HEK293 (cell line): ENCODE data around the gene TLCD3B.

ENCODE experiments used
- BCL11B ChIP-seq: fragments of 450-650 bp; formaldehyde crosslinking; IDR thresholded peaks from 2 replicates; pipeline ENCODE4 v1.5.1; 2016; ENCODE audit warnings: low read depth, missing biosample characterization, missing genetic modification characterization
- GLIS2 ChIP-seq: fragments of 450-650 bp; formaldehyde crosslinking; IDR thresholded peaks from 2 replicates; pipeline ENCODE4 v1.5.1; 2016; ENCODE audit warnings: missing biosample characterization, missing genetic modification characterization
- KLF10 ChIP-seq: fragments of 450-650 bp; IDR thresholded peaks from 2 replicates; pipeline ENCODE4 v1.5.1; 2018; ENCODE audit warnings: missing biosample characterization, mild to moderate bottlenecking, missing genetic modification characterization
- KLF8 ChIP-seq: fragments of 450-650 bp; formaldehyde crosslinking; IDR thresholded peaks from 2 replicates; pipeline ENCODE4 v1.5.1; 2016; ENCODE audit warnings: missing biosample characterization, missing genetic modification characterization
- KLF9 ChIP-seq: fragments of 450-650 bp; formaldehyde crosslinking; IDR thresholded peaks from 2 replicates; pipeline ENCODE4 v1.5.1; 2016; ENCODE audit warnings: missing biosample characterization, missing genetic modification characterization, low read depth
- OVOL3 ChIP-seq: fragments of 450-650 bp; formaldehyde crosslinking; IDR thresholded peaks from 2 replicates; pipeline ENCODE4 v1.5.1; 2016; ENCODE audit warnings: missing biosample characterization, missing genetic modification characterization
- SALL2 ChIP-seq: fragments of 450-650 bp; formaldehyde crosslinking; IDR thresholded peaks from 2 replicates; pipeline ENCODE4 v1.5.0; 2017; ENCODE audit warnings: missing biosample characterization, mild to moderate bottlenecking, missing genetic modification characterization, borderline replicate concordance
- SP2 ChIP-seq: fragments of 450-650 bp; formaldehyde crosslinking; IDR thresholded peaks from 2 replicates; pipeline ENCODE4 v1.5.1; 2016; ENCODE audit warnings: missing biosample characterization, missing genetic modification characterization
- ZBTB7A ChIP-seq: fragments of 450-650 bp; formaldehyde crosslinking; IDR thresholded peaks from 2 replicates; pipeline ENCODE4 v1.5.1; 2016; ENCODE audit warnings: low read depth, missing biosample characterization, missing genetic modification characterization
- ZNF133 ChIP-seq: fragments of 450-650 bp; formaldehyde crosslinking; IDR thresholded peaks from 2 replicates; pipeline ENCODE4 v1.5.1; 2016; ENCODE audit warnings: missing biosample characterization, missing genetic modification characterization
- ZNF266 ChIP-seq: fragments of 450-650 bp; formaldehyde crosslinking; IDR thresholded peaks from 2 replicates; pipeline ENCODE4 v1.5.1; 2016; ENCODE audit warnings: missing biosample characterization, missing genetic modification characterization, low read depth
- ZNF366 ChIP-seq: fragments of 450-650 bp; formaldehyde crosslinking; conservative IDR thresholded peaks from 2 replicates; pipeline ENCODE4 v1.5.1; 2016; ENCODE audit warnings: missing biosample characterization, missing genetic modification characterization
- ZNF48 ChIP-seq: fragments of 450-650 bp; formaldehyde crosslinking; IDR thresholded peaks from 2 replicates; pipeline ENCODE4 v1.5.1; 2016; ENCODE audit warnings: missing biosample characterization, missing genetic modification characterization
- ZNF501 ChIP-seq: fragments of 450-650 bp; formaldehyde crosslinking; IDR thresholded peaks from 2 replicates; pipeline ENCODE4 v1.5.1; 2016; ENCODE audit warnings: missing biosample characterization, missing genetic modification characterization
- ZNF521 ChIP-seq: fragments of 450-650 bp; formaldehyde crosslinking; IDR thresholded peaks from 2 replicates; pipeline ENCODE4 v1.5.1; 2017; ENCODE audit warnings: missing biosample characterization, mild to moderate bottlenecking, missing genetic modification characterization
- ZNF548 ChIP-seq: fragments of 450-650 bp; formaldehyde crosslinking; IDR thresholded peaks from 2 replicates; pipeline ENCODE4 v1.5.1; 2016; ENCODE audit warnings: missing biosample characterization, missing genetic modification characterization
- ZNF561 ChIP-seq: fragments of 450-650 bp; IDR thresholded peaks from 2 replicates; pipeline ENCODE4 v1.5.1; 2018; ENCODE audit warnings: missing biosample characterization, missing genetic modification characterization, borderline replicate concordance
- ZNF843 ChIP-seq: fragments of 450-650 bp; formaldehyde crosslinking; IDR thresholded peaks from 2 replicates; pipeline ENCODE4 v1.5.1; 2016; ENCODE audit warnings: missing biosample characterization, missing genetic modification characterization
- TF ChIP-seq, protein P1 (sequence below): fragments of 450-650 bp; formaldehyde crosslinking; IDR thresholded peaks from 2 replicates; pipeline ENCODE4 v1.5.1; 2016; ENCODE audit warnings: missing biosample characterization, missing genetic modification characterization
- TF ChIP-seq, protein P2 (sequence below): fragments of 450-650 bp; IDR thresholded peaks from 2 replicates; pipeline ENCODE4 v1.5.1; 2018; ENCODE audit warnings: missing biosample characterization, missing genetic modification characterization
- TF ChIP-seq, protein P3 (sequence below): fragments of 450-650 bp; formaldehyde crosslinking; IDR thresholded peaks from 2 replicates; pipeline ENCODE4 v1.5.1; 2016; ENCODE audit warnings: missing biosample characterization, missing genetic modification characterization
- TF ChIP-seq, protein P4 (sequence below): fragments of 450-650 bp; formaldehyde crosslinking; IDR thresholded peaks from 2 replicates; pipeline ENCODE4 v1.5.1; 2016; ENCODE audit warnings: missing biosample characterization, missing genetic modification characterization
- TF ChIP-seq, protein P5 (sequence below): fragments of 450-650 bp; formaldehyde crosslinking; IDR thresholded peaks from 2 replicates; pipeline ENCODE4 v1.5.1; 2016; ENCODE audit warnings: missing biosample characterization, missing genetic modification characterization
- TF ChIP-seq, protein P6 (sequence below): fragments of 450-650 bp; formaldehyde crosslinking; IDR thresholded peaks from 2 replicates; pipeline ENCODE4 v1.5.1; 2016; ENCODE audit warnings: missing biosample characterization, missing genetic modification characterization
- TF ChIP-seq, protein P7 (sequence below): fragments of 450-650 bp; formaldehyde crosslinking; IDR thresholded peaks from 2 replicates; pipeline ENCODE4 v1.5.1; 2016; ENCODE audit warnings: missing biosample characterization, missing genetic modification characterization, low read depth

TLCD3B gene

DNA sequence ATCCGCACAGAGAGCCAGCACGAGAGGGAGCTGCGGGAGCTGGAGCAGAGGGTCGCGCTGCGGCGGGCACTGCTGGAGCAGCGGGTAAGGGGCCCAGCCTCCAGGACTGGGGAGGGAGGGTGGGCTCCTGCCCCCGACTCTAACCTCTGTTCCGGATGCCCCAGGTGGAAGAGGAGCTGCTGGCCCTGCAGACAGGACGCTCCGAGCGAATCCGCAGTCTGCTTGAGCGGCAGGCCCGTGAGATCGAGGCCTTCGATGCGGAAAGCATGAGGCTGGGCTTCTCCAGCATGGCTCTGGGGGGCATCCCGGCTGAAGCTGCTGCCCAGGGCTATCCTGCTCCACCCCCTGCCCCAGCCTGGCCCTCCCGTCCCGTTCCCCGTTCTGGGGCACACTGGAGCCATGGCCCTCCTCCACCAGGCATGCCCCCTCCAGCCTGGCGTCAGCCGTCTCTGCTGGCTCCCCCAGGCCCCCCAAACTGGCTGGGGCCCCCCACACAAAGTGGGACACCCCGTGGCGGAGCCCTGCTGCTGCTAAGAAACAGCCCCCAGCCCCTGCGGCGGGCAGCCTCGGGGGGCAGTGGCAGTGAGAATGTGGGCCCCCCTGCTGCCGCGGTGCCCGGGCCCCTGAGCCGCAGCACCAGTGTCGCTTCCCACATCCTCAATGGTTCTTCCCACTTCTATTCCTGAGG lies 40.0 kb downstream of the TLCD3B start (continued):
- TF ChIP-seq, protein P1, sequence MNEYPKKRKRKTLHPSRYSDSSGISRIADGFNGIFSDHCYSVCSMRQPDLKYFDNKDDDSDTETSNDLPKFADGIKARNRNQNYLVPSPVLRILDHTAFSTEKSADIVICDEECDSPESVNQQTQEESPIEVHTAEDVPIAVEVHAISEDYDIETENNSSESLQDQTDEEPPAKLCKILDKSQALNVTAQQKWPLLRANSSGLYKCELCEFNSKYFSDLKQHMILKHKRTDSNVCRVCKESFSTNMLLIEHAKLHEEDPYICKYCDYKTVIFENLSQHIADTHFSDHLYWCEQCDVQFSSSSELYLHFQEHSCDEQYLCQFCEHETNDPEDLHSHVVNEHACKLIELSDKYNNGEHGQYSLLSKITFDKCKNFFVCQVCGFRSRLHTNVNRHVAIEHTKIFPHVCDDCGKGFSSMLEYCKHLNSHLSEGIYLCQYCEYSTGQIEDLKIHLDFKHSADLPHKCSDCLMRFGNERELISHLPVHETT (tag by site-specific recombination): no peak
- TF ChIP-seq SALL2: no peak
- TF ChIP-seq ZNF133 (tag by site-specific recombination): no peak
- TF ChIP-seq, protein P2, sequence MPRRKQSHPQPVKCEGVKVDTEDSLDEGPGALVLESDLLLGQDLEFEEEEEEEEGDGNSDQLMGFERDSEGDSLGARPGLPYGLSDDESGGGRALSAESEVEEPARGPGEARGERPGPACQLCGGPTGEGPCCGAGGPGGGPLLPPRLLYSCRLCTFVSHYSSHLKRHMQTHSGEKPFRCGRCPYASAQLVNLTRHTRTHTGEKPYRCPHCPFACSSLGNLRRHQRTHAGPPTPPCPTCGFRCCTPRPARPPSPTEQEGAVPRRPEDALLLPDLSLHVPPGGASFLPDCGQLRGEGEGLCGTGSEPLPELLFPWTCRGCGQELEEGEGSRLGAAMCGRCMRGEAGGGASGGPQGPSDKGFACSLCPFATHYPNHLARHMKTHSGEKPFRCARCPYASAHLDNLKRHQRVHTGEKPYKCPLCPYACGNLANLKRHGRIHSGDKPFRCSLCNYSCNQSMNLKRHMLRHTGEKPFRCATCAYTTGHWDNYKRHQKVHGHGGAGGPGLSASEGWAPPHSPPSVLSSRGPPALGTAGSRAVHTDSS (tag by site-specific recombination): no peak
- TF ChIP-seq, protein P3, sequence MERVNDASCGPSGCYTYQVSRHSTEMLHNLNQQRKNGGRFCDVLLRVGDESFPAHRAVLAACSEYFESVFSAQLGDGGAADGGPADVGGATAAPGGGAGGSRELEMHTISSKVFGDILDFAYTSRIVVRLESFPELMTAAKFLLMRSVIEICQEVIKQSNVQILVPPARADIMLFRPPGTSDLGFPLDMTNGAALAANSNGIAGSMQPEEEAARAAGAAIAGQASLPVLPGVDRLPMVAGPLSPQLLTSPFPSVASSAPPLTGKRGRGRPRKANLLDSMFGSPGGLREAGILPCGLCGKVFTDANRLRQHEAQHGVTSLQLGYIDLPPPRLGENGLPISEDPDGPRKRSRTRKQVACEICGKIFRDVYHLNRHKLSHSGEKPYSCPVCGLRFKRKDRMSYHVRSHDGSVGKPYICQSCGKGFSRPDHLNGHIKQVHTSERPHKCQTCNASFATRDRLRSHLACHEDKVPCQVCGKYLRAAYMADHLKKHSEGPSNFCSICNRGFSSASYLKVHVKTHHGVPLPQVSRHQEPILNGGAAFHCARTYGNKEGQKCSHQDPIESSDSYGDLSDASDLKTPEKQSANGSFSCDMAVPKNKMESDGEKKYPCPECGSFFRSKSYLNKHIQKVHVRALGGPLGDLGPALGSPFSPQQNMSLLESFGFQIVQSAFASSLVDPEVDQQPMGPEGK: peak; percentile 49; the same call in 1 of the 2 replicates
- TF ChIP-seq BCL11B (tag by site-specific recombination): no peak
- no peak for TF ChIP-seq ZNF501 (tag by site-specific recombination)
- no peak for TF ChIP-seq ZNF48
- peak; percentile 57; the same call in 1 of the 2 replicates for TF ChIP-seq GLIS2 (tag by site-specific recombination)
- TF ChIP-seq ZNF548: no peak
- TF ChIP-seq KLF9 (tag by site-specific recombination): no peak
- TF ChIP-seq, protein P4, sequence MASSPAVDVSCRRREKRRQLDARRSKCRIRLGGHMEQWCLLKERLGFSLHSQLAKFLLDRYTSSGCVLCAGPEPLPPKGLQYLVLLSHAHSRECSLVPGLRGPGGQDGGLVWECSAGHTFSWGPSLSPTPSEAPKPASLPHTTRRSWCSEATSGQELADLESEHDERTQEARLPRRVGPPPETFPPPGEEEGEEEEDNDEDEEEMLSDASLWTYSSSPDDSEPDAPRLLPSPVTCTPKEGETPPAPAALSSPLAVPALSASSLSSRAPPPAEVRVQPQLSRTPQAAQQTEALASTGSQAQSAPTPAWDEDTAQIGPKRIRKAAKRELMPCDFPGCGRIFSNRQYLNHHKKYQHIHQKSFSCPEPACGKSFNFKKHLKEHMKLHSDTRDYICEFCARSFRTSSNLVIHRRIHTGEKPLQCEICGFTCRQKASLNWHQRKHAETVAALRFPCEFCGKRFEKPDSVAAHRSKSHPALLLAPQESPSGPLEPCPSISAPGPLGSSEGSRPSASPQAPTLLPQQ: 0 out of 2 replicates have a peak, but pooled peaks have one; percentile 26
- TF ChIP-seq ZNF843 (tag by site-specific recombination): no peak
- no peak for TF ChIP-seq ZBTB7A
- TF ChIP-seq, protein P5, sequence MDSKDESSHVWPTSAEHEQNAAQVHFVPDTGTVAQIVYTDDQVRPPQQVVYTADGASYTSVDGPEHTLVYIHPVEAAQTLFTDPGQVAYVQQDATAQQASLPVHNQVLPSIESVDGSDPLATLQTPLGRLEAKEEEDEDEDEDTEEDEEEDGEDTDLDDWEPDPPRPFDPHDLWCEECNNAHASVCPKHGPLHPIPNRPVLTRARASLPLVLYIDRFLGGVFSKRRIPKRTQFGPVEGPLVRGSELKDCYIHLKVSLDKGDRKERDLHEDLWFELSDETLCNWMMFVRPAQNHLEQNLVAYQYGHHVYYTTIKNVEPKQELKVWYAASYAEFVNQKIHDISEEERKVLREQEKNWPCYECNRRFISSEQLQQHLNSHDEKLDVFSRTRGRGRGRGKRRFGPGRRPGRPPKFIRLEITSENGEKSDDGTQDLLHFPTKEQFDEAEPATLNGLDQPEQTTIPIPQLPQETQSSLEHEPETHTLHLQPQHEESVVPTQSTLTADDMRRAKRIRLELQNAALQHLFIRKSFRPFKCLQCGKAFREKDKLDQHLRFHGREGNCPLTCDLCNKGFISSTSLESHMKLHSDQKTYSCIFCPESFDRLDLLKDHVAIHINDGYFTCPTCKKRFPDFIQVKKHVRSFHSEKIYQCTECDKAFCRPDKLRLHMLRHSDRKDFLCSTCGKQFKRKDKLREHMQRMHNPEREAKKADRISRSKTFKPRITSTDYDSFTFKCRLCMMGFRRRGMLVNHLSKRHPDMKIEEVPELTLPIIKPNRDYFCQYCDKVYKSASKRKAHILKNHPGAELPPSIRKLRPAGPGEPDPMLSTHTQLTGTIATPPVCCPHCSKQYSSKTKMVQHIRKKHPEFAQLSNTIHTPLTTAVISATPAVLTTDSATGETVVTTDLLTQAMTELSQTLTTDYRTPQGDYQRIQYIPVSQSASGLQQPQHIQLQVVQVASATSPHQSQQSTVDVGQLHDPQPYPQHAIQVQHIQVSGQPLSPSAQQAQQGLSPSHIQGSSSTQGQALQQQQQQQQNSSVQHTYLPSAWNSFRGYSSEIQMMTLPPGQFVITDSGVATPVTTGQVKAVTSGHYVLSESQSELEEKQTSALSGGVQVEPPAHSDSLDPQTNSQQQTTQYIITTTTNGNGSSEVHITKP (tag by site-specific recombination): peak; percentile 53
- no peak for TF ChIP-seq ZNF521 (tag by site-specific recombination)
- no peak for TF ChIP-seq SP2 (tag by site-specific recombination)
- no peak for TF ChIP-seq OVOL3 (tag by site-specific recombination)
- no peak for TF ChIP-seq ZNF266 (tag by site-specific recombination)
- no peak for TF ChIP-seq KLF10 (tag by site-specific recombination)
- TF ChIP-seq, protein P6, sequence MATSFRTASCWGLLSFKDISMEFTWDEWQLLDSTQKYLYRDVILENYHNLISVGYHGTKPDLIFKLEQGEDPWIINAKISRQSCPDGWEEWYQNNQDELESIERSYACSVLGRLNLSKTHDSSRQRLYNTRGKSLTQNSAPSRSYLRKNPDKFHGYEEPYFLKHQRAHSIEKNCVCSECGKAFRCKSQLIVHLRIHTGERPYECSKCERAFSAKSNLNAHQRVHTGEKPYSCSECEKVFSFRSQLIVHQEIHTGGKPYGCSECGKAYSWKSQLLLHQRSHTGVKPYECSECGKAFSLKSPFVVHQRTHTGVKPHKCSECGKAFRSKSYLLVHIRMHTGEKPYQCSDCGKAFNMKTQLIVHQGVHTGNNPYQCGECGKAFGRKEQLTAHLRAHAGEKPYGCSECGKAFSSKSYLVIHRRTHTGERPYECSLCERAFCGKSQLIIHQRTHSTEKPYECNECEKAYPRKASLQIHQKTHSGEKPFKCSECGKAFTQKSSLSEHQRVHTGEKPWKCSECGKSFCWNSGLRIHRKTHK (tag by site-specific recombination): no peak
- no peak for TF ChIP-seq ZNF366 (tag by site-specific recombination)
- TF ChIP-seq, protein P7, sequence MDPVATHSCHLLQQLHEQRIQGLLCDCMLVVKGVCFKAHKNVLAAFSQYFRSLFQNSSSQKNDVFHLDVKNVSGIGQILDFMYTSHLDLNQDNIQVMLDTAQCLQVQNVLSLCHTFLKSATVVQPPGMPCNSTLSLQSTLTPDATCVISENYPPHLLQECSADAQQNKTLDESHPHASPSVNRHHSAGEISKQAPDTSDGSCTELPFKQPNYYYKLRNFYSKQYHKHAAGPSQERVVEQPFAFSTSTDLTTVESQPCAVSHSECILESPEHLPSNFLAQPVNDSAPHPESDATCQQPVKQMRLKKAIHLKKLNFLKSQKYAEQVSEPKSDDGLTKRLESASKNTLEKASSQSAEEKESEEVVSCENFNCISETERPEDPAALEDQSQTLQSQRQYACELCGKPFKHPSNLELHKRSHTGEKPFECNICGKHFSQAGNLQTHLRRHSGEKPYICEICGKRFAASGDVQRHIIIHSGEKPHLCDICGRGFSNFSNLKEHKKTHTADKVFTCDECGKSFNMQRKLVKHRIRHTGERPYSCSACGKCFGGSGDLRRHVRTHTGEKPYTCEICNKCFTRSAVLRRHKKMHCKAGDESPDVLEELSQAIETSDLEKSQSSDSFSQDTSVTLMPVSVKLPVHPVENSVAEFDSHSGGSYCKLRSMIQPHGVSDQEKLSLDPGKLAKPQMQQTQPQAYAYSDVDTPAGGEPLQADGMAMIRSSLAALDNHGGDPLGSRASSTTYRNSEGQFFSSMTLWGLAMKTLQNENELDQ (tag by site-specific recombination): no peak
- TF ChIP-seq KLF8 (tag by site-specific recombination): no peak
- no peak for TF ChIP-seq ZNF561 (tag by site-specific recombination)
- TF ChIP-seq, all 188 proteins: peak for 5
